HUES6 (cell line): ENCODE data around the gene TRPM5.

ENCODE experiments used
- H3K27ac ChIP-seq: 2 replicates; pipeline ENCODE4 v1.7.0; 2013; ENCODE audit warnings: low read depth, mild to moderate bottlenecking, low read length, inconsistent platforms
- H3K27me3 ChIP-seq: 2 replicates; pipeline ENCODE4 v1.6.1; 2013; ENCODE audit warnings: low read length; ENCODE audit not compliant: control insufficient read depth, insufficient read depth
- H3K36me3 ChIP-seq: 2 replicates; pipeline ENCODE4 v1.6.1; 2013; ENCODE audit warnings: low read length; ENCODE audit not compliant: control insufficient read depth, insufficient read depth
- H3K4me1 ChIP-seq: 2 replicates; pipeline ENCODE4 v1.6.1; 2013; ENCODE audit warnings: low read length; ENCODE audit not compliant: control insufficient read depth, insufficient read depth
- H3K4me3 ChIP-seq: 2 replicates; pipeline ENCODE4 v1.5.1; 2013; ENCODE audit warnings: low read depth, low read length
- H3K9ac ChIP-seq: one replicate; pipeline ENCODE4 v1.6.1; 2013; ENCODE audit warnings: mild to moderate bottlenecking, low read length
- H3K9me3 ChIP-seq: 2 replicates; pipeline ENCODE4 v1.6.1; 2013; ENCODE audit warnings: low read depth, low read length; ENCODE audit not compliant: control insufficient read depth, insufficient read depth

TRPM5 gene

GRCh38 chr11:2423157-2424025, 20.9 kb downstream of the TRPM5 start:
- Histone ChIP-seq H3K4me3 (no peak overlapping the region), H3K4me1 (no peaks in the 10 kb centered on the region), H3K36me3 (no peaks in the 10 kb centered on the region), H3K27me3 (no peaks in the 10 kb centered on the region), H3K9ac (no peak overlapping the region), H3K9me3 (no peaks in the 10 kb centered on the region), H3K27ac (no peak overlapping the region)

GRCh38 chr11:2422461-2423156, 21.7 kb downstream of the TRPM5 start:
- Histone ChIP-seq H3K4me3 (no peak overlapping the region), H3K9ac (no peak overlapping the region), H3K36me3 (no peaks in the 10 kb centered on the region), H3K27ac (no peak overlapping the region), H3K27me3 (no peaks in the 10 kb centered on the region), H3K9me3 (no peaks in the 10 kb centered on the region), H3K4me1 (no peaks in the 10 kb centered on the region)

- no peak overlapping the region for H3K4me3 ChIP-seq
- H3K9ac ChIP-seq: no peak overlapping the region
- H3K9me3 ChIP-seq: no peaks in the 10 kb centered on the region
- no peaks in the 10 kb centered on the region for H3K4me1 ChIP-seq
- H3K36me3 ChIP-seq: no peaks in the 10 kb centered on the region
- H3K27ac ChIP-seq: no peak overlapping the region
- no peaks in the 10 kb centered on the region for H3K27me3 ChIP-seq
These were observed 22.3 kb downstream of the TRPM5 start for GRCh38 chr11:2421996-2422395.

- H3K9ac ChIP-seq: no peak overlapping the region
- H3K4me1 ChIP-seq: no peaks in the 10 kb centered on the region
- H3K36me3 ChIP-seq: no peaks in the 10 kb centered on the region
- H3K27me3 ChIP-seq: no peaks in the 10 kb centered on the region
- no peak overlapping the region for H3K4me3 ChIP-seq
- no peaks in the 10 kb centered on the region for H3K9me3 ChIP-seq
- H3K27ac ChIP-seq: no peak overlapping the region
These were observed 22.9 kb downstream of the TRPM5 start for GRCh38 chr11:2421226-2421994.

GRCh38 chr11:2420502-2421225, 23.6 kb downstream of the TRPM5 start:
- H3K9me3 ChIP-seq: no peaks in the 10 kb centered on the region
- H3K36me3 ChIP-seq: no peaks in the 10 kb centered on the region
- no peak overlapping the region for H3K4me3 ChIP-seq
- H3K27ac ChIP-seq: no peak overlapping the region
- H3K9ac ChIP-seq: no peak overlapping the region
- no peaks in the 10 kb centered on the region for H3K4me1 ChIP-seq
- H3K27me3 ChIP-seq: no peaks in the 10 kb centered on the region

GRCh38 chr11:2419638-2420501, 24.4 kb downstream of the TRPM5 start:
- Histone ChIP-seq H3K9ac (no peak overlapping the region), H3K36me3 (no peaks in the 10 kb centered on the region), H3K4me3 (no peak overlapping the region), H3K27ac (no peak overlapping the region), H3K9me3 (no peaks in the 10 kb centered on the region), H3K4me1 (no peaks in the 10 kb centered on the region), H3K27me3 (no peaks in the 10 kb centered on the region)

GRCh38 chr11:2418693-2419360, 25.5 kb downstream of the TRPM5 start:
- H3K27ac ChIP-seq: no peak overlapping the region
- H3K4me1 ChIP-seq: no peaks in the 10 kb centered on the region
- no peaks in the 10 kb centered on the region for H3K36me3 ChIP-seq
- no peaks in the 10 kb centered on the region for H3K9me3 ChIP-seq
- H3K4me3 ChIP-seq: no peak overlapping the region
- H3K9ac ChIP-seq: no peak overlapping the region
- no peaks in the 10 kb centered on the region for H3K27me3 ChIP-seq

GRCh38 chr11:2417856-2418692, 26.2 kb downstream of the TRPM5 start:
- Histone ChIP-seq H3K36me3 (no peaks in the 10 kb centered on the region), H3K27me3 (no peaks in the 10 kb centered on the region), H3K27ac (no peak overlapping the region), H3K9ac (no peak overlapping the region), H3K4me1 (no peaks in the 10 kb centered on the region), H3K9me3 (no peaks in the 10 kb centered on the region), H3K4me3 (no peak overlapping the region)

GRCh38 chr11:2416765-2417164, 27.5 kb downstream of the TRPM5 start:
- no peak overlapping the region for H3K9ac ChIP-seq
- H3K36me3 ChIP-seq: no peaks in the 10 kb centered on the region
- no peaks in the 10 kb centered on the region for H3K4me1 ChIP-seq
- no peaks in the 10 kb centered on the region for H3K27me3 ChIP-seq
- no peak overlapping the region for H3K4me3 ChIP-seq
- no peak overlapping the region for H3K27ac ChIP-seq
- no peaks in the 10 kb centered on the region for H3K9me3 ChIP-seq
